ENCODE measurements around the gene PDHA2.

PDHA2 gene

GRCh38 chr4:95877636-95878035 is 37.7 kb downstream of the PDHA2 start:
- DNase-seq (ENCODE audit: insufficient read length, low spot score) (no peak), FAIRE-seq (no peak)
- TF ChIP-seq POLR2A (IDR thresholded peaks at IDR 0.05; ENCODE audit: low read depth, low read length) = no peak

GRCh38 chr4:95887551-95887950 is 47.7 kb downstream of the PDHA2 start:
- no peak for TF ChIP-seq POLR2A (IDR thresholded peaks at IDR 0.05; ENCODE audit: low read depth, low read length)
- FAIRE-seq (no peak), DNase-seq (ENCODE audit: insufficient read length, low spot score) (no peak)

GRCh38 chr4:95889662-95890061 is 49.8 kb downstream of the PDHA2 start:
- no peak for TF ChIP-seq POLR2A (IDR thresholded peaks at IDR 0.05; ENCODE audit: low read depth, low read length)
- FAIRE-seq (no peak), DNase-seq (ENCODE audit: insufficient read length, low spot score) (no peak)

All from H54 (cell line).